T-cell (primary cell): ENCODE data around the gene PFKFB3. TPM values are rescaled to one million over a fixed set of nuclear protein-coding genes. Genes with fewer than 3 reads are reported as not detected.
"Not testable (repeated sequence)": the region's sequence is repeated elsewhere in the genome, so short reads cannot be mapped to it uniquely, and the experiment has no call there.

Experiments
- ATAC-seq, 4 experiments: fragments of 200-7000 bp in 3 of 4; fragments of 150-1000 bp in 1 of 4; cut with Tn5 transposase; replicated peaks in 1 of 4; 1 replicate in 3 of 4; 2 replicates in 1 of 4; pipeline ENCODE4 v1.10.0; 2021; ENCODE audit warnings: moderate library complexity in 3 of 4, mild to moderate bottlenecking in 2 of 4, moderate number of reproducible peaks in 1 of 4
- CTCF ChIA-PET, 2 donors: fragments of 300-600 bp; sonication (Branson Sonifier 250); formaldehyde crosslinking; loops; one replicate each; lab custom pipeline; 2022; ENCODE audit warnings: antibody characterized with exemption in 2 of 2; lab: Charles Lee
- POLR2A ChIA-PET, 2 donors: fragments of 300-600 bp; sonication (Branson Sonifier 250); formaldehyde crosslinking; loops; one replicate each; lab custom pipeline; 2022; ENCODE audit warnings: antibody characterized with exemption in 2 of 2; lab: Charles Lee
- DNase-seq, 35 experiments: peaks; one replicate each; pipeline versions ENCODE4 v3.0.0 to v3.0.0-alpha.2; 2013 to 2023
- H3K27ac ChIP-seq: one replicate; pipeline ENCODE4 v1.5.1; 2013; ENCODE audit warnings: low read length
- H3K27me3 ChIP-seq, 2 experiments: replicated peaks in 1 of 2; 1 replicate in 1 of 2; 2 replicates in 1 of 2; pipeline versions ENCODE4 v1.6.1 to v1.7.0; 2013; ENCODE audit warnings: low read length in 1 of 2, mixed read lengths in 1 of 2; ENCODE audit not compliant: control insufficient read depth in 2 of 2, insufficient read depth in 2 of 2; ENCODE audit errors: extremely low read depth in 1 of 2
- H3K36me3 ChIP-seq, 2 donors: 1 replicate in 1 of 2; 2 replicates in 1 of 2; pipeline versions ENCODE4 v1.6.1 to v1.7.0; 2013; ENCODE audit warnings: low read length in 1 of 2; ENCODE audit not compliant: control insufficient read depth in 2 of 2, insufficient read depth in 1 of 2; ENCODE audit errors: extremely low read depth in 1 of 2
- H3K4me1 ChIP-seq, 2 experiments: 1 replicate in 1 of 2; 2 replicates in 1 of 2; pipeline versions ENCODE4 v1.6.1 to v1.7.0; 2013; ENCODE audit warnings: low read length in 2 of 2, mixed read lengths in 1 of 2; ENCODE audit not compliant: insufficient read depth in 2 of 2, control insufficient read depth in 1 of 2; ENCODE audit errors: extremely low read depth in 1 of 2
- H3K4me3 ChIP-seq, 2 donors: 1 replicate in 1 of 2; 2 replicates in 1 of 2; pipeline versions ENCODE4 v1.5.1 to v1.7.0; 2013; ENCODE audit warnings: mild to moderate bottlenecking in 2 of 2, low read length in 1 of 2, moderate library complexity in 1 of 2; ENCODE audit not compliant: control insufficient read depth in 1 of 2; ENCODE audit errors: extremely low read depth in 1 of 2
- H3K9me3 ChIP-seq: 2 replicates; pipeline ENCODE4 v1.7.0; 2013
- H3K27ac Mint-ChIP-seq, 2 donors: one replicate each; pipeline ENCODE4 v1.8.0; 2020 to 2021; ENCODE audit warnings: mild to moderate bottlenecking in 2 of 2, mixed read lengths in 2 of 2
- H3K27me3 Mint-ChIP-seq, 2 donors: one replicate each; pipeline ENCODE4 v1.8.0; 2021 to 2022; ENCODE audit warnings: mixed read lengths in 2 of 2
- H3K36me3 Mint-ChIP-seq: one replicate; pipeline ENCODE4 v1.8.0; 2021; ENCODE audit warnings: mixed read lengths
- H3K4me1 Mint-ChIP-seq, 3 donors: one replicate each; pipeline ENCODE4 v1.8.0; 2020 to 2022; ENCODE audit warnings: mixed read lengths in 3 of 3, mild to moderate bottlenecking in 1 of 3
- H3K4me3 Mint-ChIP-seq, 3 donors: one replicate each; pipeline ENCODE4 v1.8.0; 2020 to 2022; ENCODE audit warnings: mild to moderate bottlenecking in 3 of 3, mixed read lengths in 3 of 3, moderate library complexity in 3 of 3
- H3K9me3 Mint-ChIP-seq, 3 donors: one replicate each; pipeline ENCODE4 v1.8.0; 2020 to 2022; ENCODE audit warnings: mixed read lengths in 3 of 3
- WGBS: methylation state at CpG from one replicate; pipeline ENCODE4 v1.1.5; 2013; ENCODE audit warnings: missing lambda C conversion rate; ENCODE audit not compliant: insufficient coverage; 5-methylcytosine and 5-hydroxymethylcytosine counted together
- total RNA-seq, 35 experiments: library from RNA in 6 of 35; stranded (reverse) in 6 of 35; fragments of 120-200 nt in 1 of 35; gene quantifications; one replicate each; pipeline versions ENCODE4 v1.2.1 to v1.2.4 and lab custom pipeline; 2013 to 2026

PFKFB3 gene
- total RNA-seq, 5 donors from 2014 or later (not counting 1 experiment from before 2014, with no cell fraction given) = 48.7 to 99.2 (median 93.9) TPM

GRCh38 chr10:6292741-6293151, 90.0 kb downstream of the PFKFB3 start:
- Mint-ChIP-seq H3K9me3 (no peaks in the 10 kb centered on the region), H3K27ac (peak overlapping the region in 1 of 2 donors; percentile 55), H3K4me3 (no peak overlapping the region), H3K36me3 (peaks cover 14% of the 10 kb centered on the region), H3K27me3 (no peaks in the 10 kb centered on the region), H3K4me1 (peaks cover 33 to 54% (median 48%) of the 10 kb centered on the region in 3 donors)
- H3K4me1 ChIP-seq = peaks cover 5 to 8% of the 10 kb centered on the region in 2 experiments
- H3K36me3 ChIP-seq = no peaks in the 10 kb centered on the region
- no peaks in the 10 kb centered on the region for H3K27me3 ChIP-seq
- ATAC-seq = no peak
- no peak overlapping the region for H3K27ac ChIP-seq
- DNase-seq = no peak
- ChIA-PET POLR2A (interaction anchor here in 1 of 2 donors (0.7 kb wide), 1 partner anchor 126 kb away, joined by 4 read pairs; no protein-coding TSS in a partner anchor), CTCF (no interaction called here)
- no peak overlapping the region for H3K4me3 ChIP-seq
- no peaks in the 10 kb centered on the region for H3K9me3 ChIP-seq
- 95% methylated on average over 4 of the region's 7 CpGs for WGBS

GRCh38 chr10:6296425-6296824, 93.7 kb downstream of the PFKFB3 start:
- CTCF ChIA-PET, H3K27ac ChIP-seq, POLR2A ChIA-PET, H3K27me3 Mint-ChIP-seq, ATAC-seq, H3K36me3 ChIP-seq, H3K27ac Mint-ChIP-seq, H3K9me3 Mint-ChIP-seq, H3K27me3 ChIP-seq, H3K4me3 ChIP-seq, DNase-seq, H3K9me3 ChIP-seq, H3K4me3 Mint-ChIP-seq: not testable (repeated sequence)
- WGBS = 80% methylated on average over 2 of the region's 4 CpGs
- Mint-ChIP-seq H3K36me3 (peaks cover 17% of the 10 kb centered on the region), H3K4me1 (peaks cover 45 to 74% (median 70%) of the 10 kb centered on the region in 3 donors)
- H3K4me1 ChIP-seq = peaks cover 10 to 23% of the 10 kb centered on the region in 2 experiments

GRCh38 chr10:6296828-6297251, 94.1 kb downstream of the PFKFB3 start:
- Mint-ChIP-seq H3K36me3 (peaks cover 17% of the 10 kb centered on the region), H3K4me1 (peaks cover 41 to 70% (median 66%) of the 10 kb centered on the region in 3 donors), H3K27ac (no peak overlapping the region), H3K9me3 (no peaks in the 10 kb centered on the region), H3K4me3 (no peak overlapping the region), H3K27me3 (no peaks in the 10 kb centered on the region)
- H3K36me3 ChIP-seq = no peaks in the 10 kb centered on the region
- H3K4me1 ChIP-seq = peaks cover 6 to 21% of the 10 kb centered on the region in 2 experiments
- no peak overlapping the region for H3K4me3 ChIP-seq
- ChIA-PET CTCF (no interaction called here), POLR2A (interaction anchor here in 1 of 2 donors (0.5 kb wide), 1 partner anchor 155 kb away, joined by 3 read pairs; no protein-coding TSS in a partner anchor)
- ATAC-seq = no peak
- WGBS = 96% methylated on average over 2 of the region's 3 CpGs
- no peaks in the 10 kb centered on the region for H3K27me3 ChIP-seq
- no peak for DNase-seq
- H3K9me3 ChIP-seq = no peaks in the 10 kb centered on the region
- H3K27ac ChIP-seq = no peak overlapping the region

- WGBS = 93% methylated on average over 4 of the region's 7 CpGs
- Mint-ChIP-seq H3K9me3 (no peaks in the 10 kb centered on the region), H3K27ac (no peak overlapping the region), H3K4me1 (peaks cover 36 to 65% (median 61%) of the 10 kb centered on the region in 3 donors), H3K36me3 (peaks cover 17% of the 10 kb centered on the region), H3K4me3 (no peak overlapping the region), H3K27me3 (no peaks in the 10 kb centered on the region)
- DNase-seq (no peak), ATAC-seq (no peak)
- Histone ChIP-seq H3K4me1 (peaks cover 6 to 19% of the 10 kb centered on the region in 2 experiments), H3K9me3 (no peaks in the 10 kb centered on the region), H3K4me3 (no peak overlapping the region), H3K27me3 (no peaks in the 10 kb centered on the region), H3K36me3 (no peaks in the 10 kb centered on the region), H3K27ac (no peak overlapping the region)
- ChIA-PET CTCF (interaction anchor here in 1 of 2 donors (0.7 kb wide), 1 partner anchor 17 kb away, joined by 3 read pairs; no protein-coding TSS in a partner anchor), POLR2A (interaction anchor here in 1 of 2 donors (0.5 kb wide), 1 partner anchor 156 kb away, joined by 3 read pairs; no protein-coding TSS in a partner anchor)
Measured at GRCh38 chr10:6297522-6297921, 94.8 kb downstream of the PFKFB3 start.

GRCh38 chr10:6297951-6298381, 95.2 kb downstream of the PFKFB3 start:
- no peak for ATAC-seq

GRCh38 chr10:6298428-6298827, 95.7 kb downstream of the PFKFB3 start:
- whole genome bisulfite sequencing = 94% methylated on average over 3 of the region's 5 CpGs
- Mint-ChIP-seq H3K36me3 (peaks cover 17% of the 10 kb centered on the region), H3K9me3 (no peaks in the 10 kb centered on the region), H3K4me1 (peaks cover 33 to 60% (median 56%) of the 10 kb centered on the region in 3 donors), H3K27ac (no peak overlapping the region), H3K4me3 (no peak overlapping the region), H3K27me3 (no peaks in the 10 kb centered on the region)
- ATAC-seq = no peak
- Histone ChIP-seq H3K36me3 (no peaks in the 10 kb centered on the region), H3K4me3 (no peak overlapping the region), H3K27me3 (no peaks in the 10 kb centered on the region), H3K27ac (no peak overlapping the region), H3K9me3 (no peaks in the 10 kb centered on the region), H3K4me1 (peaks cover 6 to 19% of the 10 kb centered on the region in 2 experiments)
- POLR2A ChIA-PET = no interaction called here
- CTCF ChIA-PET = interaction anchor here in 1 of 2 donors (0.6 kb wide), 1 partner anchor 1523 kb away, joined by 3 read pairs; no protein-coding TSS in a partner anchor
- no peak for DNase-seq

More at GRCh38 chr10:6297951-6298381, 95.2 kb downstream of the PFKFB3 start:
- peaks cover 17% of the 10 kb centered on the region for H3K36me3 Mint-ChIP-seq
- peak overlapping the region in 1 of 2 donors; percentile 39 for H3K27ac Mint-ChIP-seq
- no peaks in the 10 kb centered on the region for H3K9me3 ChIP-seq
- H3K9me3 Mint-ChIP-seq = no peaks in the 10 kb centered on the region
- DNase-seq = no peak
- POLR2A ChIA-PET = no interaction called here
- H3K4me1 ChIP-seq = peaks cover 6 to 19% of the 10 kb centered on the region in 2 experiments
- CTCF ChIA-PET = interaction anchor here in 1 of 2 donors (0.6 to 0.7 kb wide), 2 partner anchors 17 to 1523 kb away, joined by 3 read pairs; no protein-coding TSS in a partner anchor
- H3K36me3 ChIP-seq = no peaks in the 10 kb centered on the region
- no peaks in the 10 kb centered on the region for H3K27me3 ChIP-seq
- no peak overlapping the region for H3K4me3 ChIP-seq
- H3K27me3 Mint-ChIP-seq = no peaks in the 10 kb centered on the region
- WGBS = no CpG with 5 or more reads among the region's 2 CpGs
- H3K27ac ChIP-seq = no peak overlapping the region
- H3K4me3 Mint-ChIP-seq = no peak overlapping the region
- peaks cover 33 to 61% (median 56%) of the 10 kb centered on the region in 3 donors for H3K4me1 Mint-ChIP-seq
